GM06990 (cell line): ENCODE data around the gene LFNG.

Experiments
- DNase-seq: peaks from one replicate; pipeline ENCODE4 v3.0.0-alpha.2; 2011; ENCODE audit not compliant: insufficient read length; ENCODE audit errors: extremely low read depth
- H3K27me3 ChIP-seq: replicated peaks from 2 replicates; pipeline ENCODE4 v1.6.0; 2011; ENCODE audit warnings: low read length; ENCODE audit not compliant: control insufficient read depth, insufficient read depth
- H3K36me3 ChIP-seq: 2 replicates; pipeline ENCODE4 v1.5.1; 2011; ENCODE audit warnings: low read length; ENCODE audit not compliant: control insufficient read depth, insufficient read depth
- H3K4me3 ChIP-seq: replicated peaks from 2 replicates; pipeline ENCODE4 v1.5.1; 2011; ENCODE audit warnings: low read depth, mild to moderate bottlenecking, control low read depth, low read length
- CTCF ChIP-seq: IDR thresholded peaks from 2 replicates; pipeline ENCODE4 v1.5.1; 2011; ENCODE audit warnings: low read length, control low read depth, mild to moderate bottlenecking, inconsistent platforms; ENCODE audit not compliant: insufficient read depth, poor library complexity, severe bottlenecking

Gene LFNG

GRCh38 chr7:2537981-2538851, 18.6 kb downstream of the LFNG start:
- H3K36me3 ChIP-seq: peaks cover 21% of the 10 kb centered on the region

GRCh38 chr7:2539031-2539911, 19.7 kb downstream of the LFNG start:
- TF ChIP-seq CTCF: no peak
- H3K4me3 ChIP-seq: no peak overlapping the region
- DNase-seq: no peak
- no peaks in the 10 kb centered on the region for H3K27me3 ChIP-seq
- peaks cover 25% of the 10 kb centered on the region for H3K36me3 ChIP-seq

More at GRCh38 chr7:2537981-2538851, 18.6 kb downstream of the LFNG start:
- Histone ChIP-seq H3K27me3 (no peaks in the 10 kb centered on the region), H3K4me3 (no peak overlapping the region)
- peak; percentile 15 for DNase-seq
- no peak for TF ChIP-seq CTCF

GRCh38 chr7:2540133-2540532, 20.6 kb downstream of the LFNG start:
- no peak overlapping the region for H3K4me3 ChIP-seq
- peaks cover 31% of the 10 kb centered on the region for H3K36me3 ChIP-seq
- no peak for TF ChIP-seq CTCF
- no peaks in the 10 kb centered on the region for H3K27me3 ChIP-seq
- no peak for DNase-seq

GRCh38 chr7:2540641-2541051, 21.1 kb downstream of the LFNG start:
- Histone ChIP-seq H3K4me3 (no peak overlapping the region), H3K36me3 (peaks cover 31% of the 10 kb centered on the region), H3K27me3 (no peaks in the 10 kb centered on the region)
- DNase-seq: no peak
- no peak for TF ChIP-seq CTCF

- H3K27me3 ChIP-seq: no peaks in the 10 kb centered on the region
- H3K4me3 ChIP-seq: no peak overlapping the region
- no peak for DNase-seq
- TF ChIP-seq CTCF: no peak
- peaks cover 34% of the 10 kb centered on the region for H3K36me3 ChIP-seq
These were observed 21.9 kb downstream of the LFNG start for GRCh38 chr7:2541291-2542010.
